ENCODE measurements around the gene AFDN. TPM values are rescaled to one million over a fixed set of nuclear protein-coding genes. Genes with fewer than 3 reads are reported as not detected.

Gene AFDN
- total RNA-seq, 1 experiment from 2014 or later = 107 TPM

- POLR2A ChIA-PET (ENCODE audit: low non-redundant PET) = no interaction called here
- BruUV-seq (replicated peaks) = no TSS peak
- Histone ChIP-seq H3K36me3 (ENCODE audit: insufficient read depth, low read length, poor library complexity, severe bottlenecking) (peaks cover 55% of the 10 kb centered on the region), H3K27me3 (replicated peaks; ENCODE audit: insufficient read depth, low read depth, low read length, poor library complexity) (no peaks in the 10 kb centered on the region), H3K4me1 (ENCODE audit: insufficient read depth, low read length, poor library complexity, severe bottlenecking) (no peaks in the 10 kb centered on the region), H3K9me3 (ENCODE audit: low read depth, low read length, poor library complexity, severe bottlenecking) (no peaks in the 10 kb centered on the region), H3K27ac (ENCODE audit: low read depth, low read length, poor library complexity, severe bottlenecking) (no peak overlapping the region), H3K4me3 (ENCODE audit: low read depth, low read length, poor library complexity, severe bottlenecking) (no peak overlapping the region)
- DNase-seq (ENCODE audit: low spot score) = no peak
- TF ChIP-seq, protein P1, sequence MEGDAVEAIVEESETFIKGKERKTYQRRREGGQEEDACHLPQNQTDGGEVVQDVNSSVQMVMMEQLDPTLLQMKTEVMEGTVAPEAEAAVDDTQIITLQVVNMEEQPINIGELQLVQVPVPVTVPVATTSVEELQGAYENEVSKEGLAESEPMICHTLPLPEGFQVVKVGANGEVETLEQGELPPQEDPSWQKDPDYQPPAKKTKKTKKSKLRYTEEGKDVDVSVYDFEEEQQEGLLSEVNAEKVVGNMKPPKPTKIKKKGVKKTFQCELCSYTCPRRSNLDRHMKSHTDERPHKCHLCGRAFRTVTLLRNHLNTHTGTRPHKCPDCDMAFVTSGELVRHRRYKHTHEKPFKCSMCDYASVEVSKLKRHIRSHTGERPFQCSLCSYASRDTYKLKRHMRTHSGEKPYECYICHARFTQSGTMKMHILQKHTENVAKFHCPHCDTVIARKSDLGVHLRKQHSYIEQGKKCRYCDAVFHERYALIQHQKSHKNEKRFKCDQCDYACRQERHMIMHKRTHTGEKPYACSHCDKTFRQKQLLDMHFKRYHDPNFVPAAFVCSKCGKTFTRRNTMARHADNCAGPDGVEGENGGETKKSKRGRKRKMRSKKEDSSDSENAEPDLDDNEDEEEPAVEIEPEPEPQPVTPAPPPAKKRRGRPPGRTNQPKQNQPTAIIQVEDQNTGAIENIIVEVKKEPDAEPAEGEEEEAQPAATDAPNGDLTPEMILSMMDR (conservative IDR thresholded peaks at IDR 0.05; ENCODE audit: low read depth, low read length) = no peak
- no peak for TF ChIP-seq EZH2 (IDR thresholded peaks at IDR 0.05; ENCODE audit: borderline replicate concordance, low read depth, low read length, poor library complexity, severe bottlenecking)
- intact Hi-C loops (cut with micrococcal nuclease; ENCODE audit: unreplicated experiment) = no loop called here
- CTCF ChIA-PET = no interaction called here
These were observed 119.3 kb downstream of the AFDN start for GRCh38 chr6:167946007-167946406.

DNA sequence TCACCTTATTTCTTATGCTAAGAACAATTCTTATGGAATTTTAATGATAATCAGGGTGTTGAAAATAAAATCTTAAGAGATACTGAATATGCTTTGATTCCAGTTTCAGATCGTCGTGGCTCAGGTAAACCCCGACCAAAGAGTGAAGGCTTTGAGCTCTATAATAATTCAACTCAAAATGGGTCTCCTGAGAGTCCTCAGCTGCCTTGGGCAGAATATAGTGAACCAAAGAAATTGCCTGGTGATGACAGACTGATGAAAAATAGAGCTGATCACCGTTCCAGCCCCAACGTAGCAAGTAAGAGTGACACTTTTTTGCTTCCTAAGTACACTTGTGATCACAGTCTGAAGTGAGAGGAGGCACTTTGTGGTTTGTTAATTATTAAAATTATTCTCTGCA lies 119.9 kb downstream of the AFDN start:
- H3K9me3 ChIP-seq (ENCODE audit: low read depth, low read length, poor library complexity, severe bottlenecking) = no peaks in the 10 kb centered on the region
- no peak overlapping the region for H3K4me3 ChIP-seq (ENCODE audit: low read depth, low read length, poor library complexity, severe bottlenecking)
- intact Hi-C loops (cut with micrococcal nuclease; ENCODE audit: unreplicated experiment) = no loop called here
- no TSS peak for BruUV-seq (replicated peaks)
- H3K4me1 ChIP-seq (ENCODE audit: insufficient read depth, low read length, poor library complexity, severe bottlenecking) = no peaks in the 10 kb centered on the region
- no peak overlapping the region for H3K27ac ChIP-seq (ENCODE audit: low read depth, low read length, poor library complexity, severe bottlenecking)
- CTCF ChIA-PET = no interaction called here
- TF ChIP-seq, protein P1 (conservative IDR thresholded peaks at IDR 0.05; ENCODE audit: low read depth, low read length) = no peak
- TF ChIP-seq EZH2 (IDR thresholded peaks at IDR 0.05; ENCODE audit: borderline replicate concordance, low read depth, low read length, poor library complexity, severe bottlenecking) = no peak
- no peak for DNase-seq (ENCODE audit: low spot score)
- H3K36me3 ChIP-seq (ENCODE audit: insufficient read depth, low read length, poor library complexity, severe bottlenecking) = peaks cover 61% of the 10 kb centered on the region
- H3K27me3 ChIP-seq (replicated peaks; ENCODE audit: insufficient read depth, low read depth, low read length, poor library complexity) = no peaks in the 10 kb centered on the region
- POLR2A ChIA-PET (ENCODE audit: low non-redundant PET) = no interaction called here

- H3K27me3 ChIP-seq (replicated peaks; ENCODE audit: insufficient read depth, low read depth, low read length, poor library complexity) = no peaks in the 10 kb centered on the region
- H3K9me3 ChIP-seq (ENCODE audit: low read depth, low read length, poor library complexity, severe bottlenecking) = no peaks in the 10 kb centered on the region
- POLR2A ChIA-PET (ENCODE audit: low non-redundant PET) = no interaction called here
- peaks cover 64% of the 10 kb centered on the region for H3K36me3 ChIP-seq (ENCODE audit: insufficient read depth, low read length, poor library complexity, severe bottlenecking)
- BruUV-seq (replicated peaks) = no TSS peak
- no peak for TF ChIP-seq EZH2 (IDR thresholded peaks at IDR 0.05; ENCODE audit: borderline replicate concordance, low read depth, low read length, poor library complexity, severe bottlenecking)
- TF ChIP-seq, protein P1 (conservative IDR thresholded peaks at IDR 0.05; ENCODE audit: low read depth, low read length) = no peak
- intact Hi-C loops (cut with micrococcal nuclease; ENCODE audit: unreplicated experiment) = no loop called here
- H3K4me1 ChIP-seq (ENCODE audit: insufficient read depth, low read length, poor library complexity, severe bottlenecking) = no peaks in the 10 kb centered on the region
- H3K4me3 ChIP-seq (ENCODE audit: low read depth, low read length, poor library complexity, severe bottlenecking) = no peak overlapping the region
- no peak for DNase-seq (ENCODE audit: low spot score)
- no peak overlapping the region for H3K27ac ChIP-seq (ENCODE audit: low read depth, low read length, poor library complexity, severe bottlenecking)
- CTCF ChIA-PET = no interaction called here
These were observed 121.0 kb downstream of the AFDN start for GRCh38 chr6:167947716-167948115.
